Activated CD4-positive, alpha-beta T cell treated with anti-CD3 and anti-CD28 coated beads for 36 hours (primary cell): ENCODE measurements around the gene CRYBG2. TPM values are rescaled to one million over a fixed set of nuclear protein-coding genes. Genes with fewer than 3 reads are reported as not detected.
A peak's percentile ranks its signal among the peaks of the same experiment; 100 is the strongest.

Source experiments
- ATAC-seq: fragments of 200-7000 bp; cut with Tn5 transposase; one replicate; pipeline ENCODE4 v1.10.0; 2021; ENCODE audit warnings: mild to moderate bottlenecking, moderate library complexity
- CTCF ChIA-PET: fragments of 350-600 bp; sonication (Branson Sonifier 250); formaldehyde crosslinking; loops from one replicate; lab custom pipeline; 2021; ENCODE audit warnings: antibody characterized with exemption; lab: Charles Lee
- POLR2A ChIA-PET: fragments of 350-600 bp; sonication (Branson Sonifier 250); formaldehyde crosslinking; loops from one replicate; lab custom pipeline; 2021; ENCODE audit warnings: antibody characterized with exemption, inconsistent platforms; lab: Charles Lee
- DNase-seq: peaks from one replicate; pipeline ENCODE4 v3.0.0-alpha.2; 2020
- H3K27ac Mint-ChIP-seq: one replicate; pipeline ENCODE4 v1.8.0; 2021; ENCODE audit warnings: mixed read lengths
- H3K27me3 Mint-ChIP-seq: one replicate; pipeline ENCODE4 v1.8.0; 2021; ENCODE audit warnings: mixed read lengths
- H3K36me3 Mint-ChIP-seq: one replicate; pipeline ENCODE4 v1.8.0; 2021; ENCODE audit warnings: low read depth, mixed read lengths
- H3K4me1 Mint-ChIP-seq: one replicate; pipeline ENCODE4 v1.8.0; 2021; ENCODE audit warnings: mixed read lengths
- H3K4me3 Mint-ChIP-seq: one replicate; pipeline ENCODE4 v1.8.0; 2021; ENCODE audit warnings: mild to moderate bottlenecking, moderate library complexity, mixed read lengths
- H3K9me3 Mint-ChIP-seq: one replicate; pipeline ENCODE4 v1.8.0; 2021; ENCODE audit warnings: low read depth, mixed read lengths
- intact Hi-C, 2 experiments: fragments of 100-400 bp; cut with DNase I in 1 of 2; cut with micrococcal nuclease in 1 of 2; formaldehyde crosslinking; loops; one replicate each; pipeline versions ENCODE4 v1.14.2 to v1.15.1; 2022 to 2024; cut with DNase I, micrococcal nuclease
- total RNA-seq, 2 experiments: library from RNA; stranded (reverse); gene quantifications; one replicate each; pipeline ENCODE4 v1.2.3, GENCODE V29; 2021

Gene CRYBG2
- total RNA-seq, 2 experiments from 2014 or later, result 1.5 to 1.6 TPM

GRCh38 chr1:26275580-26276431 lies 78.1 kb downstream of the CRYBG2 start:
- intact Hi-C loops, result loop anchor here (1.0 to 5.0 kb wide), 9 partner anchors 12 to 306 kb away; no protein-coding TSS in a partner anchor
- Mint-ChIP-seq H3K36me3 (peaks cover 55% of the 10 kb centered on the region), H3K9me3 (no peaks in the 10 kb centered on the region), H3K27me3 (no peaks in the 10 kb centered on the region), H3K4me1 (peaks cover 53% of the 10 kb centered on the region), H3K27ac (peak overlapping the region; percentile 94), H3K4me3 (peak overlapping the region; percentile 27)
- DNase-seq (peak; percentile 89), ATAC-seq (peak; percentile 67)
- POLR2A ChIA-PET, result interaction anchor here (1.0 to 1.4 kb wide), 3 partner anchors 13 to 43 kb away, joined by 3 to 4 read pairs (median 3); no protein-coding TSS in a partner anchor
- CTCF ChIA-PET, result interaction anchor here (0.6 to 17.6 kb wide), 23 partner anchors 9 to 166 kb away, joined by 3 to 399 read pairs (median 4); partner anchors contain the start of genes CD52, CEP85 and DHDDS

DNA sequence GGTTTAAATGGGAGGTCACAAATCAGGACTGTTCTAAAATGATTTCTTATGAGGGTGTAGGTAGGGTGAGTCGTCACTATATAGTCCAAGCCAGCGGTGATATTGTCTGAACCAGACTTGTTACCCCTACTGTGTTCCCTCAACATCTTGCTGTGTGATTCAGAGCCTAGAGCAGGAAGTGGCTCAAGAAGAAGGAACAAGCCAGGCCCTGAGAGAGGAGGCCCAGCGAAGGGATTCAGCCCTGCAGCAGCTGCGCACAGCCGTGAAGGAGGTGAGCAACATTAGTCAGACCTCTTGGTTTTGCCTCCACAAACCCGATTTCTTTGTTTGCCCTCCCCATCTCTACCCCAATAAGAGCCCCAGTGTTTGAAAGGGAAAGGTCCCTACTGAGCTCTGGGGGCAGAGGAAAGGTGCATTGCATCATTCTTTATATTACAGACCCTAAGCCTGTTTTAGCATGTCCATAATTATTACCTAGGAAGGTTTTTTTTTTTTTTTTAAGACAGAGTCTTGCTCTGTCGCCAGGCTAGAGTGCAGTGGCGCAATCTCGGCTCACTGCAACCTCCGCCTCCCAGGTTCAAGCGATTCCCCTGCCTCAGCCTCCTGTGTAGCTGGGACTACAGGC lies 79.0 kb downstream of the CRYBG2 start:
- intact Hi-C loops, result loop anchor here (1.0 to 5.0 kb wide), 8 partner anchors 46 to 307 kb away; no protein-coding TSS in a partner anchor
- Mint-ChIP-seq H3K4me1 (peaks cover 53% of the 10 kb centered on the region), H3K4me3 (no peak overlapping the region), H3K36me3 (peaks cover 54% of the 10 kb centered on the region), H3K27me3 (no peaks in the 10 kb centered on the region), H3K9me3 (no peaks in the 10 kb centered on the region), H3K27ac (peak overlapping the region; percentile 94)
- DNase-seq, result peak; percentile 34
- POLR2A ChIA-PET, result interaction anchor here (1.1 kb wide), 1 partner anchor 44 kb away, joined by 4 read pairs; no protein-coding TSS in a partner anchor
- CTCF ChIA-PET, result interaction anchor here (0.6 to 17.6 kb wide), 19 partner anchors 9 to 167 kb away, joined by 3 to 399 read pairs (median 5); partner anchors contain the start of genes CD52, CEP85 and DHDDS
- ATAC-seq, result no peak

Other genes with a start within 250 kb of the CRYBG2 start
- gene PDIK1L, start 242.3 kb downstream of the CRYBG2 start, total RNA-seq, result 10 to 100 TPM; 12.3 to 13.0 TPM
- not detected for gene FAM110D, start 195.1 kb downstream of the CRYBG2 start, total RNA-seq
- gene C1orf232, start 185.2 kb downstream of the CRYBG2 start, total RNA-seq, result not detected
- gene ZNF593, start 184.2 kb downstream of the CRYBG2 start, total RNA-seq, result 10 to 100 TPM; 44.6 to 56.3 TPM
- not detected for gene ZNF593OS, start 182.3 kb downstream of the CRYBG2 start, total RNA-seq
- gene CNKSR1, start 176.6 kb downstream of the CRYBG2 start, total RNA-seq, result 1 to 10 TPM; 3.0 to 3.2 TPM
- gene CATSPER4, start 163.5 kb downstream of the CRYBG2 start, total RNA-seq, result not detected
- gene CEP85, start 119.9 kb downstream of the CRYBG2 start, total RNA-seq, result 10 to 100 TPM; 31.1 to 31.9 TPM
- 100 to 1,000 TPM; 267 to 381 TPM for gene SH3BGRL3, start 74.0 kb downstream of the CRYBG2 start, total RNA-seq
- gene UBXN11, start 47.5 kb downstream of the CRYBG2 start, total RNA-seq, result 10 to 100 TPM; 19.4 to 22.2 TPM
- gene CD52, start 36.2 kb downstream of the CRYBG2 start, total RNA-seq, result 100 to 1,000 TPM; 216 to 217 TPM
- not detected for gene ZNF683, start 18.6 kb upstream of the CRYBG2 start, total RNA-seq
- not detected for gene LIN28A, start 56.7 kb upstream of the CRYBG2 start, total RNA-seq
- gene DHDDS, start 78.2 kb upstream of the CRYBG2 start, total RNA-seq, result 10 to 100 TPM; 34.1 to 40.7 TPM
- gene HMGN2, start 118.3 kb upstream of the CRYBG2 start, total RNA-seq, result 100 to 1,000 TPM; 660 to 867 TPM
- gene RPS6KA1, start 175.6 kb upstream of the CRYBG2 start, total RNA-seq, result 100 to 1,000 TPM; 116 to 160 TPM